Duodenal mucosa (tissue), 2 donors: ENCODE results near the gene EFCC1.

Experiments
- H3K27ac ChIP-seq: one replicate; pipeline ENCODE4 v1.7.0; 2013; ENCODE audit warnings: low read depth, low read length
- H3K27me3 ChIP-seq, 2 donors: one replicate each; pipeline ENCODE4 v1.7.0; 2013; ENCODE audit warnings: low read length in 2 of 2, control low read depth in 1 of 2; ENCODE audit not compliant: insufficient read depth in 2 of 2, control insufficient read depth in 1 of 2
- H3K36me3 ChIP-seq, 2 donors: one replicate each; pipeline ENCODE4 v1.7.0; 2013; ENCODE audit warnings: low read length in 2 of 2, control low read depth in 1 of 2; ENCODE audit not compliant: insufficient read depth in 2 of 2, control insufficient read depth in 1 of 2
- H3K4me1 ChIP-seq, 2 donors: one replicate each; pipeline ENCODE4 v1.7.0; 2013; ENCODE audit warnings: low read length in 2 of 2, control low read depth in 1 of 2; ENCODE audit not compliant: insufficient read depth in 2 of 2, control insufficient read depth in 1 of 2
- H3K4me3 ChIP-seq, 2 donors: one replicate each; pipeline ENCODE4 v1.7.0; 2013; ENCODE audit warnings: low read length in 2 of 2, low read depth in 1 of 2
- H3K9ac ChIP-seq, 2 donors: one replicate each; pipeline ENCODE4 v1.7.0; 2013; ENCODE audit warnings: low read length in 2 of 2, low read depth in 1 of 2
- H3K9me3 ChIP-seq, 2 donors: one replicate each; pipeline ENCODE4 v1.7.0; 2013; ENCODE audit warnings: low read length in 2 of 2, control low read depth in 1 of 2; ENCODE audit not compliant: control insufficient read depth in 1 of 2

Gene EFCC1

GRCh38 chr3:128975276-128975675 is 25.8 kb upstream of the EFCC1 start:
- H3K9me3 ChIP-seq: no peaks in the 10 kb centered on the region
- no peak overlapping the region for H3K9ac ChIP-seq
- no peaks in the 10 kb centered on the region for H3K36me3 ChIP-seq
- peaks cover 0 to 8% of the 10 kb centered on the region in 2 donors for H3K4me1 ChIP-seq
- H3K27me3 ChIP-seq: no peaks in the 10 kb centered on the region
- no peak overlapping the region for H3K27ac ChIP-seq
- H3K4me3 ChIP-seq: no peak overlapping the region

DNA sequence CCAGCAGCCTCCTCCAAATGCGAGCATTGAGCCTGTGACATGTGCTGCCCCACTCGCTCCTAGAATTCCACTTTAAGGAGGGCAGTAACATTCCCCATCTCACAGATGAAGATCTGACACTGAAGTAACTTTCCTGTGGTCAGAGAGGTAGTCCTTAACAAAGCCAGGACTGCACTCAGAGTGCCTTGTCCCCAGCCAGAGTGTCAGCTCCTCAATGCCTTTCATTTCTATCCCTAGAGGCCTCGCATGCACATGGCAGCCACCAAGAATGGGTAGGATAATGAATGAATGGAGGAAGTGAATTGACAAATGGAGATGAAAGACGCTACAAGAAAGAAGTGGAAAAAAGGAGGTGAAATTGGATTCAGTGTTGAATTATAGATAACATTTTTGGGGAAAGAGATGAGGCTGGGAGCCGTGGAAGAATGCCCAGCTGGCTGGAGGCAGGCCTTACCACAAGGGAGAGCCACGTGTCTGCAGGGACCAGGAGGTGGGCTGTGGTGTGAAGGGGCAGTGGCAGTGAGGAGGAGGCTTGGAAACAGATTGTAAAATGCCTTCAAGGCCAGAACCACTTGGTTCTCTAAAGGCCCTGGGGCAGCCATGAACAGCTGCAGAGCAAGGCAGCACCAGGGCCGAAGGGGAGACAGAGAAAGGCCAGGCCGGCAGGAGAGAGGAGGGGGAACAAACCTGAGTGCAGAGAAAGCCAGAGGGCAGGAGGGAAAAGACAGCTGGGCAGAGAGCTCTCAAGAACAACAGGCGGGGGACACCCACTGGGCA is 17.6 kb upstream of the EFCC1 start:
- Histone ChIP-seq H3K27me3 (no peaks in the 10 kb centered on the region), H3K9ac (no peak overlapping the region), H3K4me3 (no peak overlapping the region), H3K9me3 (no peaks in the 10 kb centered on the region), H3K4me1 (no peaks in the 10 kb centered on the region), H3K36me3 (no peaks in the 10 kb centered on the region), H3K27ac (no peak overlapping the region)

DNA sequence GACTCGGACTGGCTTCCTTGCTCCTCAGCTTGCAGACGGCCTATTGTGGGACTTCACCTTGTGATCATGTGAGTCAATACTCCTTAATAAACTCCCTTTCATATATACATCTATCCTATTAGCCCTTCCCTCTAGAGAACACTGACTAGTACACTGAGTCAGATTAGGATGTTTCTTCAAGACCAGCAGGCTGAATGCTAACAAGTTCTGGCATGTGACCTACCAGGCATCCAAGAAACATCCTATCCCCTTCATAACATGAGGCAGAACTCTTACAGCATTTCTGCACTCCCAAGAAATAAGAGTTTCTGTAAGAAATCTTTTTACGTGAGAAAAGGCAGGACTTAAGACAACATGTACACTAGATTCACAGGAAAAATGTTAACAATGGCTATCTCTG is 16.5 kb upstream of the EFCC1 start:
- Histone ChIP-seq H3K4me3 (no peak overlapping the region), H3K27ac (no peak overlapping the region), H3K9me3 (no peaks in the 10 kb centered on the region), H3K9ac (no peak overlapping the region), H3K36me3 (no peaks in the 10 kb centered on the region), H3K4me1 (no peaks in the 10 kb centered on the region), H3K27me3 (no peaks in the 10 kb centered on the region)

DNA sequence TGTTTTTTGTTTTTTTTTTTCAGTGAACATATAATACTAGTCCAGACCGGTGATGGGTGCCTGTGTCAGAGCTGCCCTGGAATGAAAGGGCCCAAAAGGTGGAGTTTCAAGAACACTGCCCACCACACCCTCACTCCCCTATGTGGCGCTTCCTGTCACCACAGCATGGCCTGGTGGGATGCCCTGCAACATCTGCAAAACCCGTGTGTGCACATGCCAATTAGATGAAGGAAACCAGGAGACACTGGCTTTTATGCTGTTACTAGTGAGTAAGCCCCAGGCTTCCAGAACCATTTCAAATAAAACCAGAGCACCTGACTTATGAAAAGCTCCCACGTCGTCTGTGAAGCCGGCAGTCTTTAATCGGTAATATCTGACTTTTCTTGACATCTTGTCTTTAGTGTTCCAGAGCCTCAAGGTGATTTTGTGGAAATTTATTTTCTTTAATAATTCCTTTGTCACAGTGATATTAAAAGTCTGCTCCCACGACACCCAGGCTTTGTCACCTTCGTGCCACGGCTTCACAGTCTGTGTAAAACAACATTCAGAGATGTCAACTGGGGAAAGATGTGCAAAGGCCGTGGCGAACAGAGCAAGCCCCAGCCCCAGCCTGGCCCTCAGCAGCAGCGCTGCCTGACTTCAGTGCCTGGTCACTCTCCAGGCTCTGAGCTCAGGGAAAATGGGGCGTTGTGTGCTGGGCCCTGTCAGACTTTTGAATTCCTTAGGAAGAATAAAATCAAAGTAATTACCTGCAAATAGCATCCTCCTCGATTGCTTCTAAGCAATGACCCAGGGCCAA is 13.6 kb upstream of the EFCC1 start:
- no peaks in the 10 kb centered on the region for H3K36me3 ChIP-seq
- no peak overlapping the region for H3K9ac ChIP-seq
- H3K9me3 ChIP-seq: no peaks in the 10 kb centered on the region
- no peaks in the 10 kb centered on the region for H3K4me1 ChIP-seq
- no peak overlapping the region for H3K27ac ChIP-seq
- no peak overlapping the region for H3K4me3 ChIP-seq
- no peaks in the 10 kb centered on the region for H3K27me3 ChIP-seq

- H3K9me3 ChIP-seq: no peaks in the 10 kb centered on the region
- H3K27ac ChIP-seq: no peak overlapping the region
- no peak overlapping the region for H3K9ac ChIP-seq
- peaks cover 3 to 5% of the 10 kb centered on the region in 2 donors for H3K4me1 ChIP-seq
- no peak overlapping the region for H3K4me3 ChIP-seq
- H3K27me3 ChIP-seq: peaks cover 6 to 8% of the 10 kb centered on the region in 2 donors
- H3K36me3 ChIP-seq: no peaks in the 10 kb centered on the region
These were observed 12.8 kb upstream of the EFCC1 start for GRCh38 chr3:128988286-128988685.

- H3K27ac ChIP-seq: no peak overlapping the region
- peaks cover 15 to 18% of the 10 kb centered on the region in 2 donors for H3K4me1 ChIP-seq
- H3K36me3 ChIP-seq: no peaks in the 10 kb centered on the region
- H3K27me3 ChIP-seq: peaks cover 11 to 16% of the 10 kb centered on the region in 2 donors
- H3K9ac ChIP-seq: no peak overlapping the region
- no peak overlapping the region for H3K4me3 ChIP-seq
- H3K9me3 ChIP-seq: no peaks in the 10 kb centered on the region
These were observed 9.7 kb upstream of the EFCC1 start for GRCh38 chr3:128991355-128991895.

- H3K9me3 ChIP-seq: no peaks in the 10 kb centered on the region
- peaks cover 15 to 18% of the 10 kb centered on the region in 2 donors for H3K4me1 ChIP-seq
- H3K27ac ChIP-seq: no peak overlapping the region
- no peak overlapping the region for H3K4me3 ChIP-seq
- H3K9ac ChIP-seq: no peak overlapping the region
- H3K27me3 ChIP-seq: peaks cover 15 to 19% of the 10 kb centered on the region in 2 donors
- no peaks in the 10 kb centered on the region for H3K36me3 ChIP-seq
These were observed 8.1 kb upstream of the EFCC1 start for GRCh38 chr3:128992926-128993460.

DNA sequence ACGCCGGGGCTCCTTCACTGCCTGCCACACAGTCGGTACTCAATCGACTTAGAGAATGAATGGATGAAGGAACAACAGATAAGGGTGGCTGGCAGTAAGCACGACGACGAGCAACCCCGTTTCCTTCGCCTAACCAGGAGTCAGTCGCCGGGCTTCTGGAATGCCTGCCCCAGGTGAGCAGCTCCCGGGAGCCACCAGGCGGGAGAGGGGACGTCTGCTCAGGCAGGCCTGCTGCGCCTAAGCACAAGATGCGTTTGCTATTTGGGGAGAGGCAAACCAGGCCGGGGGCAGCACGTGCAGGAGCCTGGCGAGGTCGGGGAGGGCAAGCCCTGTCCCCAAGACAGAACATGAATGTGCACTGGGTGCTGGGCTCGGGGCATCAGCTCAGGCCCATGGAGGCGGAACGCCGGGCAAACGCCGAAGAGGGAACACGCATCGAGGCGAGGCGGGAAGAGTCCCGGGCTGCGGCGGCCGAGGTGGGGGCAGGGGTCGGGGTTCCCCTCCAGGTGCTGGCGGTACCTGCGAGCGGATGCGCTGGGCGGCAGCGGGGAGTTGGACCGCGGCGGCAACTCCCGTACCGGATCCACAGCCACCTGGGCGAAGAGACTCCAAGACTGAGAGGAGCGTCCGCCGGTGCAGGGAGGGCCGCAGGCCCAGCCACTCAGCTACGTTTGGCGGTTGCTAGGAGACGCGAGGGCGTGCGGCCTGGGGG is 7.5 kb upstream of the EFCC1 start, which contains the start of gene CFAP92:
Gene CFAP92 (minus strand): TSS at position 616 of the 712 bp plus-strand sequence. CDS start 772 bp downstream, outside the sequence.
- Histone ChIP-seq H3K27ac (no peak within 1 kb of the TSS), H3K9ac (no peak within 1 kb of the TSS), H3K4me3 (peak within 1 kb of the TSS; percentile 38 to 54), H3K9me3 (no peaks in the 10 kb centered on the region), H3K36me3 (no peaks in the 10 kb centered on the region), H3K27me3 (peaks cover 15 to 19% of the 10 kb centered on the region in 2 donors), H3K4me1 (peaks cover 15 to 18% of the 10 kb centered on the region in 2 donors)

GRCh38 chr3:128994173-128994512 is 7.0 kb upstream of the EFCC1 start:
- no peaks in the 10 kb centered on the region for H3K36me3 ChIP-seq
- H3K9me3 ChIP-seq: no peaks in the 10 kb centered on the region
- peaks cover 15 to 19% of the 10 kb centered on the region in 2 donors for H3K27me3 ChIP-seq
- peaks cover 15 to 18% of the 10 kb centered on the region in 2 donors for H3K4me1 ChIP-seq
- H3K27ac ChIP-seq: no peak overlapping the region
- H3K4me3 ChIP-seq: peak overlapping the region; percentile 16 to 54
- H3K9ac ChIP-seq: no peak overlapping the region
